ES-I3 (cell line): Measurements from ENCODE around the gene ZCCHC7.
"Not testable (repeated sequence)": the region's sequence is repeated elsewhere in the genome, so short reads cannot be mapped to it uniquely, and the experiment has no call there.

Source experiments
- H3K36me3 ChIP-seq: 2 replicates; pipeline ENCODE4 v1.6.1; 2013; ENCODE audit warnings: mild to moderate bottlenecking, low read length, control low read depth, moderate library complexity; ENCODE audit not compliant: insufficient read depth
- H3K4me1 ChIP-seq: 2 replicates; pipeline ENCODE4 v1.6.1; 2013; ENCODE audit warnings: mild to moderate bottlenecking, control low read depth, low read length; ENCODE audit not compliant: insufficient read depth
- H3K9ac ChIP-seq: 2 replicates; pipeline ENCODE4 v1.6.1; 2013; ENCODE audit warnings: low read depth, mild to moderate bottlenecking, low read length, moderate library complexity
- H3K9me3 ChIP-seq: 2 replicates; pipeline ENCODE4 v1.6.1; 2013; ENCODE audit warnings: mild to moderate bottlenecking, low read length, moderate library complexity; ENCODE audit not compliant: control insufficient read depth, insufficient read depth

ZCCHC7 gene

GRCh38 chr9:37198831-37199230 lies 78.5 kb downstream of the ZCCHC7 start:
- Histone ChIP-seq H3K9me3 (0 out of 2 replicates have a peak, but pooled peaks cover 2% of the 10 kb centered on the region), H3K36me3 (no peaks in the 10 kb centered on the region), H3K9ac (no peak overlapping the region), H3K4me1 (peaks cover 25% of the 10 kb centered on the region)

- H3K9ac ChIP-seq: no peak overlapping the region
- peaks cover 25% of the 10 kb centered on the region for H3K4me1 ChIP-seq
- H3K9me3 ChIP-seq: 0 out of 2 replicates have a peak, but pooled peaks cover 2% of the 10 kb centered on the region
- H3K36me3 ChIP-seq: no peaks in the 10 kb centered on the region
Observed at GRCh38 chr9:37200433-37201005, 80.1 kb downstream of the ZCCHC7 start.

- H3K9ac ChIP-seq: no peak overlapping the region
- H3K4me1 ChIP-seq: peaks cover 25% of the 10 kb centered on the region
- H3K9me3 ChIP-seq: 0 out of 2 replicates have a peak, but pooled peaks cover 2% of the 10 kb centered on the region
- no peaks in the 10 kb centered on the region for H3K36me3 ChIP-seq
Observed at GRCh38 chr9:37201581-37201980, 81.2 kb downstream of the ZCCHC7 start.

- Histone ChIP-seq H3K36me3 (no peaks in the 10 kb centered on the region), H3K9me3 (0 out of 2 replicates have a peak, but pooled peaks cover 2% of the 10 kb centered on the region), H3K9ac (no peak overlapping the region), H3K4me1 (peaks cover 23% of the 10 kb centered on the region)
Observed at GRCh38 chr9:37202091-37202490, 81.7 kb downstream of the ZCCHC7 start.

GRCh38 chr9:37203456-37203855 lies 83.1 kb downstream of the ZCCHC7 start:
- H3K36me3 ChIP-seq, H3K9ac ChIP-seq, H3K9me3 ChIP-seq: not testable (repeated sequence)
- peaks cover 20% of the 10 kb centered on the region for H3K4me1 ChIP-seq

GRCh38 chr9:37206121-37206620 lies 85.8 kb downstream of the ZCCHC7 start:
- Histone ChIP-seq H3K9me3 (0 out of 2 replicates have a peak, but pooled peaks cover 2% of the 10 kb centered on the region), H3K36me3 (no peaks in the 10 kb centered on the region), H3K4me1 (peaks cover 3% of the 10 kb centered on the region; the same call in 1 of the 2 replicates), H3K9ac (no peak overlapping the region)

- Histone ChIP-seq H3K4me1 (no peaks in the 10 kb centered on the region), H3K9ac (no peak overlapping the region), H3K36me3 (no peaks in the 10 kb centered on the region), H3K9me3 (no peaks in the 10 kb centered on the region; the same call in 1 of the 2 replicates)
Observed at GRCh38 chr9:37209431-37210386, 89.3 kb downstream of the ZCCHC7 start.

- Histone ChIP-seq H3K9me3 (no peaks in the 10 kb centered on the region; the same call in 1 of the 2 replicates), H3K4me1 (no peaks in the 10 kb centered on the region), H3K9ac (no peak overlapping the region), H3K36me3 (no peaks in the 10 kb centered on the region)
Observed at GRCh38 chr9:37210737-37211523, 90.6 kb downstream of the ZCCHC7 start.

GRCh38 chr9:37212435-37212834 lies 92.1 kb downstream of the ZCCHC7 start:
- no peaks in the 10 kb centered on the region for H3K36me3 ChIP-seq
- H3K9me3 ChIP-seq: no peaks in the 10 kb centered on the region; the same call in 1 of the 2 replicates
- H3K9ac ChIP-seq: no peak overlapping the region
- H3K4me1 ChIP-seq: no peaks in the 10 kb centered on the region

GRCh38 chr9:37215381-37215780 lies 95.0 kb downstream of the ZCCHC7 start:
- H3K9me3 ChIP-seq: no peaks in the 10 kb centered on the region; the same call in 1 of the 2 replicates
- no peaks in the 10 kb centered on the region for H3K4me1 ChIP-seq
- H3K36me3 ChIP-seq: no peaks in the 10 kb centered on the region
- no peak overlapping the region for H3K9ac ChIP-seq

- no peak overlapping the region for H3K9ac ChIP-seq
- H3K36me3 ChIP-seq: no peaks in the 10 kb centered on the region
- no peaks in the 10 kb centered on the region; the same call in 1 of the 2 replicates for H3K9me3 ChIP-seq
- H3K4me1 ChIP-seq: no peaks in the 10 kb centered on the region
Observed at GRCh38 chr9:37215830-37216229, 95.5 kb downstream of the ZCCHC7 start.

- no peaks in the 10 kb centered on the region for H3K4me1 ChIP-seq
- H3K36me3 ChIP-seq: no peaks in the 10 kb centered on the region
- H3K9ac ChIP-seq: no peak overlapping the region; the same call in 1 of the 2 replicates
- H3K9me3 ChIP-seq: no peaks in the 10 kb centered on the region
Observed at GRCh38 chr9:37217161-37217560, 96.8 kb downstream of the ZCCHC7 start.

- no peak overlapping the region for H3K9ac ChIP-seq
Observed at GRCh38 chr9:37218800-37219425, 98.5 kb downstream of the ZCCHC7 start.

More at GRCh38 chr9:37218800-37219425, 98.5 kb downstream of the ZCCHC7 start:
- Histone ChIP-seq H3K9me3 (no peaks in the 10 kb centered on the region), H3K4me1 (no peaks in the 10 kb centered on the region), H3K36me3 (no peaks in the 10 kb centered on the region)
